Measurements from ENCODE around the gene ECI1.

ECI1 gene

GRCh38 chr16:2196162-2196980 is 55.0 kb downstream of the ECI1 start, which contains the start of gene CASKIN1:
Gene CASKIN1, minus strand, starts transcription at chr16:2196605. Its CDS starts 173 bp downstream, at chr16:2196432.
- DNase-seq (ENCODE audit: low spot score in 2 of 2) (no peak), ATAC-seq (replicated peaks; ENCODE audit: extremely low read depth, poor library complexity, severe bottlenecking) (peak; percentile 27)
- H3K4me1 Mint-ChIP-seq: no peaks in the 10 kb centered on the region
- H3K27me3 Mint-ChIP-seq: peaks cover 35% of the 10 kb centered on the region
- H3K4me3 Mint-ChIP-seq: peak within 1 kb of the TSS; percentile 66
- no peak within 1 kb of the TSS for H3K27ac Mint-ChIP-seq (ENCODE audit: low read depth)
- no peaks in the 10 kb centered on the region for H3K9me3 Mint-ChIP-seq
- peaks cover 1% of the 10 kb centered on the region for H3K36me3 Mint-ChIP-seq (ENCODE audit: insufficient read depth)

GRCh38 chr16:2195322-2196161 is 55.8 kb downstream of the ECI1 start:
- Mint-ChIP-seq H3K36me3 (ENCODE audit: insufficient read depth) (peaks cover 1% of the 10 kb centered on the region), H3K9me3 (no peaks in the 10 kb centered on the region), H3K27me3 (peaks cover 35% of the 10 kb centered on the region), H3K4me1 (no peaks in the 10 kb centered on the region), H3K27ac (ENCODE audit: low read depth) (no peak overlapping the region), H3K4me3 (peak overlapping the region; percentile 44)
- DNase-seq (ENCODE audit: low spot score in 2 of 2) (no peak), ATAC-seq (replicated peaks; ENCODE audit: extremely low read depth, poor library complexity, severe bottlenecking) (no peak)

- Mint-ChIP-seq H3K4me1 (no peaks in the 10 kb centered on the region), H3K9me3 (no peaks in the 10 kb centered on the region), H3K36me3 (ENCODE audit: insufficient read depth) (peaks cover 1% of the 10 kb centered on the region), H3K4me3 (peak overlapping the region; percentile 44), H3K27me3 (peaks cover 35% of the 10 kb centered on the region), H3K27ac (ENCODE audit: low read depth) (no peak overlapping the region)
- ATAC-seq (replicated peaks; ENCODE audit: extremely low read depth, poor library complexity, severe bottlenecking) (peak; percentile 70), DNase-seq (ENCODE audit: low spot score in 2 of 2) (peak in 1 of 2 donors; percentile 29)
Observed at GRCh38 chr16:2194852-2195321, 56.5 kb downstream of the ECI1 start.

- ATAC-seq (replicated peaks; ENCODE audit: extremely low read depth, poor library complexity, severe bottlenecking) (no peak), DNase-seq (ENCODE audit: low spot score in 2 of 2) (no peak)
- H3K27me3 Mint-ChIP-seq: peaks cover 35% of the 10 kb centered on the region
- H3K4me1 Mint-ChIP-seq: no peaks in the 10 kb centered on the region
- no peaks in the 10 kb centered on the region for H3K9me3 Mint-ChIP-seq
- peak overlapping the region; percentile 44 for H3K4me3 Mint-ChIP-seq
- peaks cover 1% of the 10 kb centered on the region for H3K36me3 Mint-ChIP-seq (ENCODE audit: insufficient read depth)
- H3K27ac Mint-ChIP-seq (ENCODE audit: low read depth): no peak overlapping the region
Observed at GRCh38 chr16:2194166-2194834, 57.1 kb downstream of the ECI1 start.

- Mint-ChIP-seq H3K36me3 (ENCODE audit: insufficient read depth) (peaks cover 2% of the 10 kb centered on the region), H3K9me3 (no peaks in the 10 kb centered on the region), H3K4me1 (no peaks in the 10 kb centered on the region), H3K27me3 (peaks cover 12% of the 10 kb centered on the region), H3K4me3 (no peak overlapping the region), H3K27ac (ENCODE audit: low read depth) (no peak overlapping the region)
- DNase-seq (ENCODE audit: low spot score in 2 of 2) (no peak), ATAC-seq (replicated peaks; ENCODE audit: extremely low read depth, poor library complexity, severe bottlenecking) (no peak)
Observed at GRCh38 chr16:2191446-2191706, 60.0 kb downstream of the ECI1 start.

- H3K9me3 Mint-ChIP-seq: no peaks in the 10 kb centered on the region
Observed at GRCh38 chr16:2190659-2191445, 60.5 kb downstream of the ECI1 start.

GRCh38 chr16:2190002-2190658 is 61.3 kb downstream of the ECI1 start:
- peaks cover 9% of the 10 kb centered on the region for H3K27me3 Mint-ChIP-seq
- H3K4me3 Mint-ChIP-seq: no peak overlapping the region
- peaks cover 3% of the 10 kb centered on the region for H3K36me3 Mint-ChIP-seq (ENCODE audit: insufficient read depth)
- ATAC-seq (replicated peaks; ENCODE audit: extremely low read depth, poor library complexity, severe bottlenecking) (no peak), DNase-seq (ENCODE audit: low spot score in 2 of 2) (no peak)
- no peaks in the 10 kb centered on the region for H3K4me1 Mint-ChIP-seq
- no peaks in the 10 kb centered on the region for H3K9me3 Mint-ChIP-seq
- H3K27ac Mint-ChIP-seq (ENCODE audit: low read depth): no peak overlapping the region

More at GRCh38 chr16:2190659-2191445, 60.5 kb downstream of the ECI1 start:
- ATAC-seq (replicated peaks; ENCODE audit: extremely low read depth, poor library complexity, severe bottlenecking): no peak
- H3K4me1 Mint-ChIP-seq: no peaks in the 10 kb centered on the region
- H3K36me3 Mint-ChIP-seq (ENCODE audit: insufficient read depth): peaks cover 3% of the 10 kb centered on the region
- DNase-seq (ENCODE audit: low spot score in 2 of 2): no peak
- H3K27ac Mint-ChIP-seq (ENCODE audit: low read depth): no peak overlapping the region
- H3K27me3 Mint-ChIP-seq: peaks cover 12% of the 10 kb centered on the region
- no peak overlapping the region for H3K4me3 Mint-ChIP-seq

Measured in central memory CD8-positive, alpha-beta T cell (primary cell).